GM12878 (cell line): ENCODE results near the gene S100A12. TPM values are rescaled to one million over a fixed set of nuclear protein-coding genes. Genes with fewer than 3 reads are reported as not detected.

Source experiments
- ATAC-seq: fragments of 200-7000 bp; cut with Tn5 transposase; 3 replicates; pipeline ENCODE4 v1.9.1; 2020; ENCODE audit warnings: mild to moderate bottlenecking, moderate library complexity
- BruUV-seq: library from RNA; stranded (reverse); fragments of 400-500 nt; replicated peaks from 2 replicates; lab custom pipeline; 2021; lab: Mats Ljungman, UMichigan
- CTCF ChIA-PET: fragments of 300-600 bp; sonication (Branson Sonifier 250); formaldehyde crosslinking; extraction: SDS; loops from one replicate; lab custom pipeline; 2021; ENCODE audit warnings: inconsistent platforms; lab: Yijun Ruan, JAX
- POLR2A ChIA-PET: fragments of 350-600 bp; formaldehyde crosslinking; extraction: SDS; loops from one replicate; lab custom pipeline; 2021; ENCODE audit warnings: inconsistent platforms; lab: Charles Lee
- RAD21 ChIA-PET: fragments of 300-600 bp; sonication (Branson Sonifier 250); formaldehyde crosslinking; loops from one replicate; lab custom pipeline; 2023; ENCODE audit warnings: antibody characterized with exemption; ENCODE audit not compliant: unreplicated experiment; lab: Charles Lee
- SMC1A ChIA-PET: fragments of 300-600 bp; sonication (Branson Sonifier 250); formaldehyde crosslinking; loops from one replicate; lab custom pipeline; 2023; ENCODE audit not compliant: unreplicated experiment, uncharacterized antibody; lab: Charles Lee
- DNase-seq: peaks from one replicate; pipeline ENCODE4 v3.0.0-alpha.2; 2011; ENCODE audit warnings: low read depth, low spot score
- FAIRE-seq: peaks from 3 replicates; lab custom pipeline; 2011; peaks lifted over from hg19 to GRCh38; lab: Jason Lieb, UNC
- H2AFZ ChIP-seq: 2 replicates; pipeline ENCODE4 v1.6.0; 2011; ENCODE audit warnings: low read depth, low read length, control low read depth; ENCODE audit not compliant: control insufficient read depth
- H3K27ac ChIP-seq: 2 replicates; pipeline ENCODE4 v1.5.1; 2011; ENCODE audit warnings: control low read depth; ENCODE audit not compliant: control insufficient read depth, insufficient read depth
- H3K27me3 ChIP-seq, 2 experiments: replicated peaks in 1 of 2; 2 replicates each; pipeline versions ENCODE4 v1.6.0 to v1.6.1; 2011; ENCODE audit warnings: low read length in 1 of 2; ENCODE audit not compliant: control insufficient read depth in 2 of 2, insufficient read depth in 2 of 2
- H3K36me3 ChIP-seq, 2 experiments: 2 replicates each; pipeline ENCODE4 v1.5.1; 2011; ENCODE audit warnings: low read length in 1 of 2; ENCODE audit not compliant: control insufficient read depth in 2 of 2, insufficient read depth in 2 of 2
- H3K4me1 ChIP-seq: 2 replicates; pipeline ENCODE4 v1.6.1; 2011; ENCODE audit warnings: mild to moderate bottlenecking, low read length, moderate library complexity, mixed read lengths; ENCODE audit not compliant: control insufficient read depth, insufficient read depth
- H3K4me2 ChIP-seq: 2 replicates; pipeline ENCODE4 v1.6.0; 2011; ENCODE audit warnings: control low read depth; ENCODE audit not compliant: control insufficient read depth, insufficient read depth
- H3K4me3 ChIP-seq: fragments of 200-600 bp; sonication (generic); 2 replicates; pipeline ENCODE4 v1.5.1; 2016
- H3K79me2 ChIP-seq: 2 replicates; pipeline ENCODE4 v1.6.0; 2011; ENCODE audit warnings: low read length; ENCODE audit not compliant: control insufficient read depth, insufficient read depth
- H3K9ac ChIP-seq: 2 replicates; pipeline ENCODE4 v1.8.0; 2011; ENCODE audit warnings: low read length, control low read depth, mixed read lengths; ENCODE audit not compliant: control insufficient read depth, insufficient read depth
- H3K9me3 ChIP-seq: replicated peaks from 3 replicates; pipeline ENCODE4 v1.5.1; 2011; ENCODE audit warnings: mild to moderate bottlenecking, low read length; ENCODE audit not compliant: control insufficient read depth, insufficient read depth
- H4K20me1 ChIP-seq: 2 replicates; pipeline ENCODE4 v1.6.0; 2011; ENCODE audit not compliant: control insufficient read depth, insufficient read depth
- CBFB ChIP-seq: IDR thresholded peaks from 2 replicates; pipeline ENCODE4 v1.6.1; 2016; ENCODE audit warnings: antibody characterized with exemption, low read depth
- CHD2 ChIP-seq: IDR thresholded peaks from 2 replicates; pipeline ENCODE4 v1.6.1; 2011; ENCODE audit warnings: low read depth, low read length, improper control_type of control experiment, borderline replicate concordance
- CHD4 ChIP-seq: fragments of 200-600 bp; sonication (generic); IDR thresholded peaks from 2 replicates; pipeline ENCODE4 v1.6.1; 2016; ENCODE audit warnings: mild to moderate bottlenecking
- ETV6 ChIP-seq, 2 experiments: fragments of 450-650 bp in 1 of 2; IDR thresholded peaks in 1 of 2; conservative IDR thresholded peaks in 1 of 2; 2 replicates each; pipeline ENCODE4 v1.6.1; 2014; ENCODE audit warnings: antibody characterized with exemption in 1 of 2, borderline replicate concordance in 1 of 2, low read depth in 1 of 2, mild to moderate bottlenecking in 1 of 2, moderate library complexity in 1 of 2
- JUND ChIP-seq: IDR thresholded peaks from 2 replicates; pipeline ENCODE4 v1.6.1; 2012; ENCODE audit warnings: low read depth, mild to moderate bottlenecking, low read length, improper control_type of control experiment, moderate library complexity
- MXI1 ChIP-seq: fragments of 150-350 bp; IDR thresholded peaks from 2 replicates; pipeline ENCODE4 v1.6.1; 2011; ENCODE audit warnings: low read depth, mild to moderate bottlenecking, inconsistent platforms, low read length, improper control_type of control experiment
- MYC ChIP-seq: IDR thresholded peaks from 2 replicates; pipeline ENCODE4 v1.6.1; 2011; ENCODE audit warnings: mild to moderate bottlenecking, low read length, moderate library complexity, inconsistent platforms; ENCODE audit not compliant: insufficient read depth, insufficient replicate concordance, insufficient read length, severe bottlenecking
- NFXL1 ChIP-seq: fragments of 450-650 bp; IDR thresholded peaks from 2 replicates; pipeline ENCODE4 v1.6.1; 2017; ENCODE audit warnings: antibody characterized with exemption, mild to moderate bottlenecking, borderline replicate concordance
- NR2F1 ChIP-seq: fragments of 450-650 bp; conservative IDR thresholded peaks from 2 replicates; pipeline ENCODE4 v1.6.1; 2017; ENCODE audit warnings: mild to moderate bottlenecking
- NRF1 ChIP-seq: conservative IDR thresholded peaks from 2 replicates; pipeline ENCODE4 v1.6.1; 2011; ENCODE audit warnings: mild to moderate bottlenecking, low read depth, low read length, improper control_type of control experiment
- STAT1 ChIP-seq: fragments of 450-650 bp; conservative IDR thresholded peaks from 2 replicates; pipeline ENCODE4 v1.6.1; 2014; ENCODE audit warnings: antibody characterized with exemption, mild to moderate bottlenecking
- TBL1XR1 ChIP-seq: IDR thresholded peaks from 2 replicates; pipeline ENCODE4 v1.6.1; 2012; ENCODE audit warnings: low read depth, low read length, improper control_type of control experiment
- ZBTB4 ChIP-seq: fragments of 450-650 bp; formaldehyde crosslinking; IDR thresholded peaks from 2 replicates; pipeline ENCODE4 v1.4.0; 2022; ENCODE audit warnings: mild to moderate bottlenecking, moderate library complexity
- ZNF217 ChIP-seq: fragments of 450-650 bp; IDR thresholded peaks from 2 replicates; pipeline ENCODE4 v1.6.1; 2017; ENCODE audit warnings: antibody characterized with exemption, mild to moderate bottlenecking
- ZNF24 ChIP-seq: fragments of 450-650 bp; IDR thresholded peaks from 2 replicates; pipeline ENCODE4 v1.6.1; 2017; ENCODE audit warnings: antibody characterized with exemption, mild to moderate bottlenecking
- ZSCAN29 ChIP-seq: fragments of 450-650 bp; IDR thresholded peaks from 2 replicates; pipeline ENCODE4 v1.6.1; 2017; ENCODE audit warnings: mild to moderate bottlenecking, moderate library complexity
- WGBS: methylation state at CpG from one replicate; pipeline ENCODE4 v1.1.6; 2016; ENCODE audit warnings: low lambda C conversion rate; ENCODE audit not compliant: insufficient replicate concordance, insufficient coverage; ENCODE audit errors: missing lambda C conversion rate; 5-methylcytosine and 5-hydroxymethylcytosine counted together
- in situ Hi-C: fragments of 300-500 bp; cut with MboI; formaldehyde crosslinking; loops from 9 replicates; pipeline ENCODE4 v1.14.3; 2018; ENCODE audit warnings: mixed read lengths
- intact Hi-C: fragments of 100-400 bp; cut with micrococcal nuclease; formaldehyde crosslinking; loops from one replicate; pipeline ENCODE4 v1.14.2; 2022; ENCODE audit not compliant: unreplicated experiment
- polyA plus RNA-seq, 11 experiments: library from polyadenylated mRNA; depleted of rRNA in 4 of 11; unstranded in 6 of 11; stranded (reverse) in 5 of 11; fragments of >200 nt; fragmentation: Nextera tagmentation in 4 of 11; fragmentation: Illumina TruSeq in 1 of 11; extraction: Ambion mirVana in 4 of 11; extraction: Trizol in 1 of 11; gene quantifications; 1 replicate in 1 of 11; 2 replicates in 10 of 11; pipeline versions ENCODE4 v1.2.1 to v1.2.3, GENCODE V29; 2011 to 2016; ENCODE audit warnings: inconsistent platforms in 2 of 11, missing spikeins in 2 of 11, low read depth in 1 of 11
- total RNA-seq, 4 experiments: library from RNA; depleted of rRNA in 3 of 4; stranded (reverse); fragments of >200 nt in 3 of 4; fragmentation: Illumina TruSeq in 1 of 4; extraction: Trizol in 1 of 4; gene quantifications; 2 replicates each; pipeline versions ENCODE4 v1.2.1 to v1.2.3, GENCODE V29; 2013 to 2021
- TF ChIP-seq, protein P1 (sequence below): fragments of 450-650 bp; IDR thresholded peaks from 2 replicates; pipeline ENCODE4 v1.6.1; 2018; ENCODE audit warnings: borderline replicate concordance, mild to moderate bottlenecking; ENCODE audit not compliant: partially characterized antibody
- TF ChIP-seq, protein P2 (sequence below): IDR thresholded peaks from 2 replicates; pipeline ENCODE4 v1.6.1; 2011; ENCODE audit warnings: borderline replicate concordance, low read depth, mild to moderate bottlenecking, moderate library complexity, mixed read lengths, low read length; ENCODE audit not compliant: insufficient read depth; ENCODE audit errors: extremely low read length

The S100A12 gene
- total and polyA plus RNA-seq, 10 of the 15 experiments (the other 5 are each of a cell fraction or from before 2014, with no cell fraction given): not detected

DNA sequence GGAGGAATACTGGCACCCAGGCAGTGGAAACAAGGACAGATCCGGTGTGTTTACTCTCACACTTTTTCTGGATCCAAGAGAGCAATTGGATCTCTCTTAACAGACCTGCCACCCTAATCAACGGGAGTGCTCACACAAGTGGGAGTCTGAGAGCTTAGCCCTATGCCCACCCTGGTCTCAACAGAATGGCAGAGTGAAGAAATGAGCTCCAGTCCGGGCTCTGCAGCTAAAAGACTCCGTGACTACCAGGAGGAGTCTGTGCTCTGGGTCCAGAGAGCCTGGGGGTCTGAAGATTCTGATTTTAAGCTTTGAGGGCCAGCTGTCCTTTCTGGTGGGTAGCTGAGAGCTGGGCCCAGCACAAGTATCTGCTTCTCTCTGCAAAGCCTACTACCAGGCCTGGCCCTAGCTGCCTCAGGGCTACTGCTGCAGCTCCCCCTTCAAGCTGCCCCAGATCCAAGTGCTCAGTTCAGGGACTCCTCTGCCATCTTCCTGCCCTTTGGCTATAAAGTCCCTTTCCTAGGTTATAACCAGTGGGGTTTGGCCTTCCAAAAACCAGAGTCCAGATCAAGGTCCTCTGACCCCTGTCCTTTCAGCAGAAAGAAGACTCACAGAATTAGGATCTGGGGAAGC is 13.8 kb downstream of the S100A12 start:
- no peaks in the 10 kb centered on the region for H4K20me1 ChIP-seq
- no peak overlapping the region for H3K9ac ChIP-seq
- POLR2A ChIA-PET: no interaction called here
- no peak overlapping the region for H3K4me2 ChIP-seq
- BruUV-seq: no TSS peak
- ATAC-seq (no peak), DNase-seq (no peak), FAIRE-seq (no peak)
- intact Hi-C loops: no loop called here
- no peaks in the 10 kb centered on the region for H3K27me3 ChIP-seq
- no peaks in the 10 kb centered on the region for H3K36me3 ChIP-seq
- no peaks in the 10 kb centered on the region for H3K4me1 ChIP-seq
- CTCF ChIA-PET: interaction anchor here (0.7 to 1.9 kb wide), 4 partner anchors 8 to 134 kb away, joined by 4 to 13 read pairs (median 8); no protein-coding TSS in a partner anchor
- H3K27ac ChIP-seq: no peak overlapping the region
- WGBS: 0% methylated on average over 4 of the region's 4 CpGs
- in situ Hi-C loops: no loop called here
- H3K79me2 ChIP-seq: no peaks in the 10 kb centered on the region
- H2AFZ ChIP-seq: no peak overlapping the region
- H3K9me3 ChIP-seq: no peaks in the 10 kb centered on the region
- SMC1A ChIA-PET: interaction anchor here (0.7 to 1.5 kb wide), 3 partner anchors 9 to 133 kb away, joined by 3 read pairs; no protein-coding TSS in a partner anchor
- H3K4me3 ChIP-seq: no peak overlapping the region
- RAD21 ChIA-PET: interaction anchor here (1.6 to 1.9 kb wide), 2 partner anchors 8 to 133 kb away, joined by 5 to 6 read pairs; no protein-coding TSS in a partner anchor
- TF ChIP-seq ZSCAN29: no peak
- no peak for TF ChIP-seq NFXL1
- no peak for TF ChIP-seq NRF1
- TF ChIP-seq MYC: no peak
- TF ChIP-seq ZBTB4 (CRISPR knock-in tag): no peak
- no peak for TF ChIP-seq ZNF217
- TF ChIP-seq TBL1XR1: no peak
- no peak for TF ChIP-seq NR2F1
- no peak for TF ChIP-seq CHD4
- TF ChIP-seq STAT1: no peak
- no peak for TF ChIP-seq JUND
- no peak for TF ChIP-seq ETV6 (conservative IDR thresholded peaks at IDR 0.05 in 1 of 2, IDR thresholded peaks at IDR 0.05 in 1 of 2; ENCODE audit: borderline replicate concordance in 1 of 2, low read depth in 1 of 2)
- no peak for TF ChIP-seq ZNF24
- no peak for TF ChIP-seq MXI1
- TF ChIP-seq, protein P1, sequence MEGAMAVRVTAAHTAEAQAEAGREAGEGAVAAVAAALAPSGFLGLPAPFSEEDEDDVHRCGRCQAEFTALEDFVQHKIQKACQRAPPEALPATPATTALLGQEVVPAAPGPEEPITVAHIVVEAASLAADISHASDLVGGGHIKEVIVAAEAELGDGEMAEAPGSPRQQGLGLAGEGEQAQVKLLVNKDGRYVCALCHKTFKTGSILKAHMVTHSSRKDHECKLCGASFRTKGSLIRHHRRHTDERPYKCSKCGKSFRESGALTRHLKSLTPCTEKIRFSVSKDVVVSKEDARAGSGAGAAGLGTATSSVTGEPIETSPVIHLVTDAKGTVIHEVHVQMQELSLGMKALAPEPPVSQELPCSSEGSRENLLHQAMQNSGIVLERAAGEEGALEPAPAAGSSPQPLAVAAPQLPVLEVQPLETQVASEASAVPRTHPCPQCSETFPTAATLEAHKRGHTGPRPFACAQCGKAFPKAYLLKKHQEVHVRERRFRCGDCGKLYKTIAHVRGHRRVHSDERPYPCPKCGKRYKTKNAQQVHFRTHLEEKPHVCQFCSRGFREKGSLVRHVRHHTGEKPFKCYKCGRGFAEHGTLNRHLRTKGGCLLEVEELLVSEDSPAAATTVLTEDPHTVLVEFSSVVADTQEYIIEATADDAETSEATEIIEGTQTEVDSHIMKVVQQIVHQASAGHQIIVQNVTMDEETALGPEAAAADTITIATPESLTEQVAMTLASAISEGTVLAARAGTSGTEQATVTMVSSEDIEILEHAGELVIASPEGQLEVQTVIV: no peak
- TF ChIP-seq, protein P2, sequence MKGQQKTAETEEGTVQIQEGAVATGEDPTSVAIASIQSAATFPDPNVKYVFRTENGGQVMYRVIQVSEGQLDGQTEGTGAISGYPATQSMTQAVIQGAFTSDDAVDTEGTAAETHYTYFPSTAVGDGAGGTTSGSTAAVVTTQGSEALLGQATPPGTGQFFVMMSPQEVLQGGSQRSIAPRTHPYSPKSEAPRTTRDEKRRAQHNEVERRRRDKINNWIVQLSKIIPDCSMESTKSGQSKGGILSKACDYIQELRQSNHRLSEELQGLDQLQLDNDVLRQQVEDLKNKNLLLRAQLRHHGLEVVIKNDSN: no peak
- TF ChIP-seq CHD2: no peak
- TF ChIP-seq CBFB: no peak
